Transverse colon (tissue), 4 donors: ENCODE results near the gene MRPL55. TPM values are rescaled to one million over a fixed set of nuclear protein-coding genes. Genes with fewer than 3 reads are reported as not detected.

Source experiments
- DNase-seq: peaks from one replicate; pipeline ENCODE4 v3.0.0-alpha.2; 2019
- H3K27ac ChIP-seq, 4 donors: fragments of 200-600 bp; sonication (generic); 2 replicates each; pipeline ENCODE4 v1.5.1; 2016 to 2018; ENCODE audit warnings: inconsistent platforms in 4 of 4
- H3K27me3 ChIP-seq: fragments of 200-600 bp; sonication (generic); 2 replicates; pipeline ENCODE4 v1.5.1; 2017; ENCODE audit warnings: inconsistent platforms
- H3K36me3 ChIP-seq, 4 donors: fragments of 200-600 bp; sonication (generic); 2 replicates each; pipeline ENCODE4 v1.5.1; 2017 to 2019; ENCODE audit warnings: inconsistent platforms in 4 of 4
- H3K4me1 ChIP-seq, 4 donors: fragments of 200-600 bp; sonication (generic); 2 replicates each; pipeline ENCODE4 v1.5.1; 2017 to 2020; ENCODE audit warnings: inconsistent platforms in 4 of 4
- H3K4me3 ChIP-seq, 4 donors: fragments of 200-600 bp; sonication (generic); 1 replicate in 1 of 4; 2 replicates in 3 of 4; pipeline versions ENCODE4 v1.5.1 to v1.6.1; 2017 to 2019; ENCODE audit warnings: inconsistent platforms in 4 of 4
- H3K9me3 ChIP-seq, 2 donors: fragments of 200-600 bp; sonication (generic); 2 replicates each; pipeline ENCODE4 v1.5.1; 2017 to 2019; ENCODE audit warnings: inconsistent platforms in 2 of 2
- CTCF ChIP-seq, 5 experiments: fragments of 200-600 bp in 3 of 5; fragments of 450-650 bp in 2 of 5; sonication (generic) in 3 of 5; IDR thresholded peaks; 1 replicate in 2 of 5; 2 replicates in 3 of 5; pipeline ENCODE4 v1.5.1; 2016 to 2017; ENCODE audit warnings: antibody characterized with exemption in 5 of 5, inconsistent platforms in 3 of 5, mild to moderate bottlenecking in 2 of 5, moderate library complexity in 1 of 5
- EP300 ChIP-seq: sonication (generic); formaldehyde crosslinking; IDR thresholded peaks from one replicate; pipeline ENCODE4 v1.6.1; 2017; ENCODE audit warnings: antibody characterized with exemption, low read depth
- POLR2A ChIP-seq: fragments of 450-650 bp; IDR thresholded peaks from one replicate; pipeline ENCODE4 v1.6.1; 2016; ENCODE audit warnings: antibody characterized with exemption, mild to moderate bottlenecking, moderate library complexity
- POLR2AphosphoS5 ChIP-seq, 3 donors: sonication (generic); formaldehyde crosslinking; IDR thresholded peaks; one replicate each; pipeline ENCODE4 v1.6.1; 2016; ENCODE audit warnings: antibody characterized with exemption in 3 of 3
- WGBS, 2 donors: methylation state at CpG; one replicate each; pipeline ENCODE4 v1.1.5; 2018; ENCODE audit warnings: low coverage in 1 of 2; 5-methylcytosine and 5-hydroxymethylcytosine counted together
- in situ Hi-C, 4 donors: fragments of 200-750 bp; cut with MboI; loops; one replicate each; pipeline versions ENCODE4 v1.15.0 to v1.15.1; 2017; ENCODE audit warnings: low sequenced_read_pairs in 3 of 4, low pct_ligation_motif_present in 1 of 4, low pct_unique_long_range_greater_than_20kb in 1 of 4
- intact Hi-C: fragments of 100-400 bp; cut with DNase I; formaldehyde crosslinking; loops from one replicate; pipeline ENCODE4 v1.15.1; 2023; ENCODE audit warnings: low total_unique reads
- total RNA-seq, 4 donors: library from RNA; depleted of rRNA; stranded (reverse); fragments of >200 nt; gene quantifications; one replicate each; pipeline ENCODE4 v1.1.0, GENCODE V29; 2016

The MRPL55 gene
- total RNA-seq, 4 donors from 2014 or later = 47.1 to 95.5 (median 77.1) TPM

DNA sequence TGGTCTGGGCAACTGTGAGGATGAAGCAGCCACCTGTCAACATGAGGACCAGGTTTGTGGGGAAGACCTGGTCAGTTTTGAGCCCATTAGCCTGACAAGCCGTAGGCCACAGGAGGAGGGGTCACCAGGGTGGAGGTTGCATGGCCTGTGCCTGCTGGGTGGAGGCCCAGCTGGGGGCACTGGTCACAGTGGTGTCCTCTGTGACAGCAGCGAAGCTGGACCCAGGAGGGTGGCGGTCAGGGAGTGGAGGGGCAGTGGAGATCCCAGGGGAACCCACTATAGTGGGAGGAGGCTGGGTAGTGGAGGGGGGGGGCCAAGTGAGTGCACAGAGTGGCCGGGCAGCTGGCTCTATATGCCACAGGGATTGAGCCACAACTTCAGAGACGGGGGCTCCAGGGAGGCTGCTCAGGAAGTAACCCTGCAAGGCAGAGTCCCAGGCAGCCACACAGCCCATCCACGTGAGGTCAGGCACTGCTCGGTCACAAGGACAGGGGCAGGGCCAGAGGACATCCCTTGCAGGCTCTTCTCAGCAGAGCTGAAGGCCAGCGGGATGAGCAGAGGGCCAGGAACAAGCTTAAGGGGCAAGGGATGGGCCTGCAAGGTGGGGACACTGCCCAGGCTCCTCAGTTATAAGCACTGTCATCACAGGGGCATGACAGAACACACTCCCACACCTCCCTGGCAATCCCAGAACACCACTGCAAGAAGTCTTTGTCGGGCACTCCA lies 3.7 kb downstream of the MRPL55 start:
- H3K9me3 ChIP-seq = no peaks in the 10 kb centered on the region
- in situ Hi-C loops = no loop called here
- peaks cover 24 to 42% (median 38%) of the 10 kb centered on the region in 4 donors for H3K4me1 ChIP-seq
- H3K27ac ChIP-seq = no peak overlapping the region
- TF ChIP-seq CTCF (IDR thresholded peaks at IDR 0.05) (no peak), EP300 (no peak), POLR2A (no peak), POLR2AphosphoS5 (IDR thresholded peaks at IDR 0.05) (no peak)
- intact Hi-C loops = no loop called here
- H3K27me3 ChIP-seq = no peaks in the 10 kb centered on the region
- no peak overlapping the region for H3K4me3 ChIP-seq
- no peaks in the 10 kb centered on the region for H3K36me3 ChIP-seq
- WGBS, 2 donors = 82% methylated on average over 9 of the region's 9 CpGs; no CpG with 5 or more reads in 1 of the 2 donors
- no peak for DNase-seq

DNA sequence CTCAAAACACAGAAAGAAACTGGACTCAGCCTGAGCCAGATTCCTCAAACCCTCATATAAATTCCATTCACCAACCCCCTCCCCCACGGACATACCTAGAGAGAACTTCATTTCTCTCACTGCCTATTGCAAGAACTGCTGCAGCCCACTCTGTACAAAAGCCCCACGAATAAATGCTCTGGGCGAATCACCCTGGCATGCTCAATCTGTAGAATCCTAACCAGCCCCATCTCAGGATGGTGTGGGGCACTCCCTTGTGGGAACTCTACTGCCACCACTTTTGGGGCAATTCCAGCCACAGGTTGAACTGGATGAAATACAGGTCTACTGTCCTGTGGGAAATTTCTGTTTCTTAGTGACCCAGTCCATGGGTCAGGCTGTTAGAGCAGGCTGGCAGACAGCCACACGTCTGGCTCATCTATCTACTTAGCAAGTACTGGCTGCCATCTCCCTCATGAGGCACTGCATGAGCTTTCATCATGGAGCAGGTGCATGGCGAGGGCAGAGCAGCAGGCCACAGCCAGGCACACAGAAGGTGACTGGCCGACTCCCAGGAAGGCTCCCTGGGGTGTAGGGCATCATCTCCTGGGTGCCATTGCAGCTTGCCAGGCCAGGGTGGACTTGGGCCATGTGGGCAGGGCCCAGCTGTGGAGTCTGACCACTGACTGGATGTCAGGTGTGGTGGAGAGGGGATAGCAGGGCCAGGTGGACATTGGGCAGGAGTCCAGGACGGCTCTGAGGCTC lies 4.4 kb downstream of the MRPL55 start:
- DNase-seq = no peak
- peaks cover 18 to 34% (median 31%) of the 10 kb centered on the region in 4 donors for H3K4me1 ChIP-seq
- H3K27ac ChIP-seq = peak overlapping the region in 3 of 4 donors; percentile 93 to 98 (median 95)
- 65% methylated on average over 7 of the region's 7 CpGs; no CpG with 5 or more reads in 1 of the 2 donors for WGBS, 2 donors
- in situ Hi-C loops (no loop called here), intact Hi-C loops (no loop called here)
- TF ChIP-seq POLR2A = no peak
- no peak for TF ChIP-seq POLR2AphosphoS5 (IDR thresholded peaks at IDR 0.05)
- no peak for TF ChIP-seq CTCF (IDR thresholded peaks at IDR 0.05)
- TF ChIP-seq EP300 = no peak
- H3K9me3 ChIP-seq = no peaks in the 10 kb centered on the region
- H3K27me3 ChIP-seq = no peaks in the 10 kb centered on the region
- no peaks in the 10 kb centered on the region for H3K36me3 ChIP-seq
- no peak overlapping the region for H3K4me3 ChIP-seq

DNA sequence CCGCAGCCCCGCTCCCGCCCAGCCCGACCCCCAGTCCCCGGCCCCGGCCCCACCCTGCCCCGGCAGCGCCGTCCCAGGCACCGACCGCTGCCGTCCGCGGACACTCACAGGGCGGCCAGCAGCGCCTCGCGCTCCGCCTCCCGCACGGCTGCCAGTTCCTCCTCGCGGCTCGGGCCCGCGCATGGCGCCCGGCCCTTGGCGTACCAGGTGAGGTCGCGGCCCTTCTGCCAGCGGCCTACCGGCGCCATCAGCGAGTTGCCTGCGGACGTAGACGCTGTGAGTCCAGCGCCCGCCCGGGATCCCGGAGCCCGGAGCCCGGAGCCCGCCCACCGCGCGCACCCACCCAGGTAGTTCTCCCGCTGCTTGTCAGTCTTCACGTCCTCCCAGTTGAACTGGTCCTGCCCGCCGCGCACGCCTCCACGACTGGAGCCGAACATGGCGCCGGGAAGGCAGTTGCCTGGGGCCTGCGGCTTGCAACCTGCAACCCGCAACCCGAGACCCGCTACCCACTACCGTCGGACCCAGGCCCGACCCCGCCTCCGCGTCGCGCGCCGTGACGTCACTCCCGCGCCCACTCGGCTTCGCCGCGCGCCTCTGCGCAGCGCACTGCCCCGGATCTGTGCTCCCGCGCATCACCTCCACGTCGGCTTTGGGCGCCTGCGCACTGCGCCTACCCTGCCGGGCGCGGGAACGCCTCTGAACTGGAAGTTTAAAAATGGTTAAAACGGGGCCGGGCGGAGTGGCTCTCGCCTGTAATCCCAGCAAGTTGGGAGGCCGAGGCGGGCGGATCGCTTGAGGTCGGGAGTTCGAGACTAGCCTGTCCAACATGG lies 6.1 kb downstream of the MRPL55 start, which contains the start of gene C1orf35:
Gene C1orf35, minus strand, starts transcription at position 535 of the 830 bp plus-strand sequence. Its CDS starts 98 bp downstream, at position 437.
- Histone ChIP-seq H3K9me3 (no peaks in the 10 kb centered on the region), H3K27me3 (no peaks in the 10 kb centered on the region), H3K27ac (peak within 1 kb of the TSS; percentile 93 to 98 (median 95)), H3K4me3 (peak within 1 kb of the TSS; percentile 77 to 84 (median 80)), H3K4me1 (peaks cover 12 to 27% (median 23%) of the 10 kb centered on the region in 4 donors), H3K36me3 (peaks cover 0 to 14% (median 7%) of the 10 kb centered on the region in 4 donors)
- WGBS, 2 donors = 0% methylated on average over 51 of the region's 104 CpGs; no CpG with 5 or more reads in 1 of the 2 donors
- in situ Hi-C loops (no loop called here), intact Hi-C loops (no loop called here)
- peak; percentile 96 for DNase-seq
- TF ChIP-seq CTCF (IDR thresholded peaks at IDR 0.05) = peak in 1 of 5 experiments; percentile 28
- TF ChIP-seq POLR2AphosphoS5 (IDR thresholded peaks at IDR 0.05) = peak; percentile 88 to 91 (median 90)
- peak; percentile 78 for TF ChIP-seq POLR2A
- TF ChIP-seq EP300 = no peak
